GM19467 (cell line): Measurements from ENCODE around the gene HECTD4.
A peak's percentile ranks its signal among the peaks of the same experiment; 100 is the strongest.
"Not testable (repeated sequence)": the region's sequence is repeated elsewhere in the genome, so short reads cannot be mapped to it uniquely, and the experiment has no call there.

ENCODE experiments used
- ATAC-seq: cut with Tn5 transposase; IDR thresholded peaks from one replicate; pipeline ENCODE4 v1.9.1; 2021; ENCODE audit warnings: mild to moderate bottlenecking, moderate library complexity; ENCODE audit not compliant: unreplicated experiment

Gene HECTD4

DNA sequence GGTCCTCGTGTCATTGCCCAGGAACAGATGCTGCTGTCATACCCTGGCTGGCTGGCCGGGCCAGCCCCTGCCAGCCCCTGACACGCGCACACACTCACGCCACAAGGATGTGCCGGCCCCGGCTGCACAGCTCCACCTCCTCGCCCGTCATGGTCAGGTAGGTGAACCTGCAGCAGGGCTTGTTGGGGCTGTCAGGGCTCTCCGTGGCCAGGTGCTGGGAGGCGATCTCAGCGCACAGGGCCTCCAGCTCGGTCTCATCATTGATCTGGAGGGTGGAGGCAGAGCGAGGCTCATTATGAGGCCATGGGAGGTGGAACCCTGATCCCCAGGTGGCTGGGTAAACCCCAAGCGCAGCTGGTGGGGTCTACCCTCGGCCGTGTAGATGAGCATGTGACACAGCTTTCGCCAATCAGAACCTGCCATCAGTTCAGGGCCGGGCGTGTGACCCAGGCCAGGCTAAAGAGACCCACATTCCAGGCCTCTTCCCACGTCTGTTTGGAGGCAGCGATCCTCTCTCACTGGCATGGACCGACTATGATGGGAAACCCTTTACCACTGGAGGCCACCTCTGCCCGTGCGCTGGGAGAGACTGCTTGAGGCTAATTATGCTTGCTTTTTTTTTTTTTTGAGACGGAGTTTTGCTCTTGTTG is 218.1 kb downstream of the HECTD4 start:
- no peak for ATAC-seq

DNA sequence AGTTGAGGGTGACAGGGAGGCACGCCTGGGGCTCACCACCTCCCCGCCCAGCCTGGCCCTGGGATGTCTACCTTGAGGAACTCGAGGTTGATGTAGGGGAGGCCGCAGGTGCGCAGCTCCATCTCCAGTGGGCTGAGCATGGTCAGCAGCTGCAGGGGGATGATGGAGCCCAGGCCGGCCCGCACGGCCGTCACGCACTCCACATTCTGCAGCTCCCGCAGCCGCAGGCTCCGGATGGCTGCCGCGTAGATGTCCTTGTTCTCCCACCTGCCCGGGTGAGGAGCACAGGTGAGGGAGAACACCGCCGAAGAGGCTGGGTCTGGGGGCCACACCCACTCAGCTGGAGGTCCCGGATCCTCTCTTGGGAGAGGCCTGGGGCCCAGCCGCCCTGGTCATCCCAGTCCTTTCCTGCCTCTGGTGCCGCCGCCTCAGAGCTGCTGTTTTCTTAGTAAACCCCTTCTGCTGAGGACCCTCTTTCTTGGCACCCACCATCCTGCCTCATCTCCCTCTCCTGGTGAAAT is 218.7 kb downstream of the HECTD4 start:
- no peak for ATAC-seq

DNA sequence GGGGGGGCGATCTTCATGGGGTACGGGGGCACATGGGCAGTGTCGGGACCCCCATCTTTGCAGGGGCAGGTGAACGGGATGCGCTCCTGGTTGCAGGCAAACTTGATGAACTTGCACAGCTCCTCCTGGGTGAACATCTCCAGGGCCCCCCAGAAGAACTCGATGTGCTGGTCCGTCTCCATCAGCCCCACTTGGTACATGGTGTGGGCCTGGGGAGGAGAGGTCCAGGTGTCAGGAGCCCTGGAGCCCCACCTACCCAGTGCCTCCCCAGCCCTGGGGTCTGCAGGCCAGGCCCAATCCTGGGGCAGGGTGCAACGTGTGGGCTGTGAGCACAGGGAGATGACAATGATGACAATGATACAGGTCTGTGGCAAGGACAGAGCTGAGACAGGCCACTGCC is 219.2 kb downstream of the HECTD4 start:
- ATAC-seq: no peak

DNA sequence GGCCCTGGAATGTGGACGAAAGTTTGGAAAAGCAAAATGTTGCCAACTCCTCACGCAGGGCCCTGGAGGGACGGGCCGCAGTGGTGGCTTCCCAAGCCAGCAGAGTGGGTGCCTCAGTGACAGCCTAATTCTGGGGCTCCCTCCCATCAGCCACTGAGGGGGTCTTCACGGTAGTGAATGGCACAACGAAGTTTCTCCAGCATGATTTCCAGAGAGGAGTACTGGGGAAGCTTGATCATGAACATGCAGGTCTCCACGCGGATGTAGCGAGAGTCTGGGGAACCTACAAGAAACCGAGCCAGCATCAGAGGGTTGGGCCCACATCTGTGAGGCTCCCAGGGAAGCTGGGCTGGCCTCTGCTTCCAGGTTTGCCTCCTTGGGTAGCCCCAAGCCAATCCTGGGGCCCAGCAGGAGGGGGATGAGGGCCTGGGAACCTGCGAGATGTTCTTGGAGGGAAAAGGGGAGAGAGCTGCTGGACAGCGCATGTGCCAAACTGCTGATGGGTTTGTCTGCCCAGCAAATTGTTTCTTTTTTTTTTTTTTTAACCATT is 219.9 kb downstream of the HECTD4 start:
- no peak for ATAC-seq

DNA sequence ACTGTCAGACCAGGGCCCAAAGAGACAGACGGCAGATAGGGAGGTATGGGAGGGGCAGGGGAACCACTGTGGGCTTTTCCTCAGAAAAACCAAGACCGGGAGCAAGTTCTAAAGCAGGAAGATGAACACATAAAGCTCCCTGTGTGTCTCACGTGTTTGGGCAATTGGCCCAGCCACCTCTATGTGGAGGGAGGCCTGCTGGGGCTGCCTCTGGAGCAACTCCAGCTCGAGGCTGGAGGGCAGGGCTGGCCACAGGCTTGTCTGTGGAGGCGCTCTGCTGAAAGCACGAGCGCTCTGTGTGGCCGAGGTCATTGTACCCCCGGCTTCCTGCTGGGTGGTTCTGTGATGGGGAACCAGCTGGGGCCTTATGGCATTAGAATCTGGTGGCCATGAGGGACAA is 220.5 kb downstream of the HECTD4 start:
- ATAC-seq: no peak

DNA sequence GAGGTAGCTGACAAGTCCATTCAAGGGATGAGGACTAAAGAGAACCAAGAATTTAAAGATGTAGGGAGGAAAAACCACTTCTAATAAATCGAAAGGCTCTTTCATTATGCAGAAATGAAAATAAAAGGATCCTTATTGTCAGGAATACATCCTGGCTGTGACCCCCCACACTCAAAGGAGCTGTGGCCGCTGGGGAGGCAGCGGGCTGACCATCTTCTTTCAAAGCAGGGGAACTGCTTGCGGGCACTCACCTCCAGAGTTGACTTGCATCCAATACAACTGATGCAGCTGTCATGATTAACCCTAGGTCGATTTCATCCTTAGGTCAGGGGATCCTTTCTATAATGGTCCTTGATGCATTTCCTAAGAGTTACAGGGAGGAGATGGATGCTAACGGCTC is 221.6 kb downstream of the HECTD4 start:
- no peak for ATAC-seq

DNA sequence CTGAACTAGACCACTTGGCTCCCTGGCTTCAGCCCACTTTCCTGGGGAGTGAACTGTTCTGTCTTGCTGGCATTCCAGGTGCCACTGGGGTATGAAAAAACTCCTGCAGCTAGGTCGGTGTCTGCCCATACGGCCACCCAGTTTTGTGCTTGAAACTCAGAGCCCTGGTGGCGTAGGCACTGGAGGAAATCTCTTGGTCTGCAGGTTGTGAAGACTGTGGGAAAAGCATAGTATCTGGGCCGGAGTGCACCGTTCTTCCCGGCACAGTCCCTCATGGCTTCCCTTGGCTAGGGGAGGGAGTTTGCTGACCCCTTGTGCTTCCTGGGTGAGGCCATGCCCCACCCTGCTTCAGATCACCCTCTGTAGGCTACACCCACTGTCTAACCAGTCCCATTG is 223.1 kb downstream of the HECTD4 start:
- ATAC-seq: no peak

DNA sequence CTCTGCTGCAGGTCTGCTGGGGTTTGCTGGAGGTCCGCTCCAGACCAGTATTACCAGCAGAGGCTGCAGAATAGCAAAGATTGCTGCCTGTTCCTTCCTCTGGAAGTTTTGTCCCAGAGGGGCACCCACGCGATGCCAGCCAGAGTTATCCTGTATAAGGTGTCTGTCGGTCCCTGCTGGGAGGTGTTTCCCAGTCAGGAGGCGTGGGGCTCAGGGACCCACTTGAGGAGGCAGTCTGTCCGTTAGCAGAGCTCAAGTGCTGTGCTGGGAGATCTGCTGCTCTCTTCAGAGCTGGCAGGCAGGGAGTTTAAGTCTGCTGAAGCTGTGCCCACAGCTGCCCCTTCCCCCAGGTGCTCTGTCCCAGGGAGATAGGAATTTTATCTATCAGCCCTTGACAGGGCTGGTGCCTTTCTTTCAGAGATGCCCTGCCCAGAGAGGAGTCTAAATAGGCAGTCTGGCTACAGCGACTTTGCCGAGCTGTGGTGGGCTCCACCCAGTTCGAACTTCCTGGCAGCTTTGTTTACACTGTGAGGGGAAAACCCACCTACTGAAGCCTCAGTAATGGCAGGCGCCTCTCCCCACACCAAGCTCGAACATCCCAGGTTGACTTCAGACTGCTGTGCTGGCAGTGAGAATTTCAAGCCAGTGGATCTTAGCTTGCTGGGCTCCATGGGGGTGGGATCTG is 223.6 kb downstream of the HECTD4 start:
- not testable (repeated sequence) for ATAC-seq

DNA sequence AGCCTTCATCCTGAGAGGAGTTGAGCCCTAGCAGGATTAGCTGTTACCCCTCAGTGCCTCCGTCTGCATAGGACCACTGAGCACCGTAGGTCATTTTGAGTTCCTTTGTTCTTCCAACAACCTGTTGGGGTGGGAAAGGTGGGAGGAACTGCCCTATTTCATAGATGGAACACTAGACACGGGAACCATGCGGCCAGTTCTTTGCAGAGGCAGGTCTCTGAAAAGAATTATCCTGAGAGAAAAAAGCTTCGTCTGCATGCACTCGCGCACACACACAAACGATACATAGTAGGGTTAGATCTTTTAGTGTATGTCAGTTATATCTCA is 228.4 kb downstream of the HECTD4 start:
- ATAC-seq: no peak

DNA sequence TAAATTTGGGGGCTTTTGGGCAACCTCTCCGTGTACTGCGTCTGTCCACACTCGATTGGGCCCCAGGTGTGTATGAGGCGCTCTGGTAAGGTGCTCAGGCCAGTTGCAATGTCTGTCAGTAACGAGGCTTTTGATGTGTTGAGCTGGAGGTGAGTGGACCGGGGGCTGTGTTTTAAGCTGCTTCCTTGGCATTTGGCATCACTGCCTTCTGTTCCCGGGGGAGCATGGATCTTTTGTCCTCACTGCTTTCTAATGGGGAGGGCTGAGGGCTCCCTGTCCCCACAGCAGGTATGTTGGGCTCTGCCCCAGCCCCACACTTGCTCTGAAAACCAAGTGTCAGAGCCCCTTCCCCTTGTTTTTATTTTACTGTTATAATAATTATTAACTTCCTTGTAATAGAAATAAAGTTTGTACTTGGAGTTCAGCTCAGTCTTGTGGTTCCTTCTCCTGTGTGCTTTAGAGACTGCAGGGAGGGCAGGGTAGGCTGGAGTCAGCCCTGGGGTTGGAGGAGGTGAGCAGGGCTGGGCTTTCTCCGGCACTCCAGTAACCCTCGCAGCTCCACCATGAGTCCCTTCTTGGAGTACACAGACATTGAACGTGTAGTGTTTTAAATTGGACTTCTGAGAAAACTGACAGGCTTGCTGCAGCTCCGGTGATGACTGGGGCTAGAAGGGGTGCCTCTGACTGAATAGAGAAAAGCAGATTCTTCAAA is 228.9 kb downstream of the HECTD4 start:
- ATAC-seq: no peak

DNA sequence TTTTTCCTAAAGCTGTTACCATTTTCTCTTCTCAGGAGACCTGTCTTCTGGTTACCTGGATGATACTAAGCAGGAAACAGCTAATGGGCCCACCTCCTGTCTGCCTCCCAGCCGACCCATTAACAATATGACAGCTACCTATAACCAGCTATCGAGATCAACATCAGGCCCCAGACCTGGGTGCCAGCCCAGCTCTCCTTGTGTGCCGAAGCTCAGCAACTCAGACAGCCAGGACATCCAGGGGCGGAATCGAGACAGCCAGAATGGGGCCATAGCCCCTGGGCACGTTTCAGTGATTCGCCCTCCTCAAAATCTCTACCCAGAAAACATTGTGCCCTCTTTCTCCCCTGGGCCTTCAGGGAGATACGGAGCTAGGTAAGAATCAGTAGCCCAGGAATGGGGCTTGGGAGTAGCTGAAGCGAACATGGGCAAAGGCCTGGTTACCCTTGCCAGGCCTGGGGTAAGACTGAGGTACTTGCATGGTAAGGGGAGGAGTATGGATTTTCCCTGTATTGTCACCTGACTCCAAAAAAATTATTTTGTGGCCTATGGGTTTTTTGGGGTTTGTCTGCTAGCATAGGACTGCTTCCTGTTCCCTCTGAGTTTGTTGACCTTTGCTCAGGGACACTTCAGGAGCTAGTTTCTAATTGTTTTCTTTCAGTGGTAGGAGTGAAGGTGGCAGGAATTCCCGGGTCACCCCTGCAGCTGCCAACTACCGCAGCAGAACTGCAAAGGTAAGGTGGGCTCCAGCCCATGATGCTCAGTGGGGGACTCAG is 230.3 kb downstream of the HECTD4 start:
- ATAC-seq: no peak

DNA sequence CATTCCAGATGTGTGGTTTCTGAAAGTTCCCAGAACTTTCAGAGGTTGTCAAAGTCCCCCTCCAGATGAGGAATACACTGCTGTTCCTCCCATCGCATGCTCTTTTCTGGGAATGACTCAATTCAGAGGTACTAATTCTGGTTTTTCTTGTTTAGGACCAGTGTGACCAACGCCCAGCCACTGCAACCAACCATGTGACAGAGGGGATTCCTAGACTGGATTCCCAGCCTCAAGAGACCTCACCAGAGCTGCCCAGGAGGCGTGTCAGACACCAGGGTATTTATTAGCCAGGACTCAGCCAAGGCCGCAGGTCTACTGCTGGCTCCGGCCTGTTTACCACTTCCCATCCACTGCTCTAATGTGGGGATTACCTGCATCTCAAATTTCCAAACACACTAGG is 232.6 kb downstream of the HECTD4 start:
- ATAC-seq: no peak

DNA sequence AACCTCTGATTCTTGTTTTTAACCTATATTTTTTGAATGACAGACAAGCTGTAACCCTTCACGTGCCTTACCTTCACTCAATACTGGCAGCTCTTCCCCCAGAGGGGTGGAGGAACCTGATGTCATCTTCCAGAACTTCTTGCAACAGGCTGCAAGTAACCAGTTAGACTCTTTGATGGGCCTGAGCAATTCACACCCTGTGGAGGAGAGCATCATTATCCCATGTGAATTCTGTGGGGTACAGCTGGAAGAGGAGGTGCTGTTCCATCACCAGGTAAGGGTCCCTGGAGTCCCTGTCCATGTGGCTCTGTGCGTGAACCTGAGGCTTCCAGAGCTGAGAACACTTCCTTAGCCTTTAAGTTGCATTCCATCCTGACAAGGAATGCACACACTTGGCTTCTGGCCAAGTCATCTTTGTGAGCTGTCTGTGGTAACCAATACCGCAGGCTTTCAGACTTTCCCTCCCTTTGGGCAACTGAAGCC is 234.2 kb downstream of the HECTD4 start:
- no peak for ATAC-seq

DNA sequence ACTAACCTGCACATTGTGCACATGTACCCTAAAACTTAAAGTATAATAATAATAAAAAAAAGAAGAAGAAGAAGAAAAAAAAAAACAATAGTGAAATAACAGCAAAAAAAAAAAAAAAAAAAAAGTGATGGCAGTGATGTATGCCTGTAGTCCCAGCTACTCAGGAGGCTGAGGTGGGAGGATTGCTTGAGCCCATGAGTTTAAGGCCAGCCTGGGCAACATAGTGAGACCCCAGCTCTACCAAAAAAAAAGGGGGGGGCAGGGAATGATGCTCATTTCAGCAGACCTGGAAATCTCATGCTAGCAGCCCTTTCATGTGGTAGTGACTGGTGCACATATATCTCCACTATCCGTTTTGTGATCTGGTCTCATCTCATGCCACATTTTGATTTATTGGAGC is 236.1 kb downstream of the HECTD4 start:
- ATAC-seq: no peak

DNA sequence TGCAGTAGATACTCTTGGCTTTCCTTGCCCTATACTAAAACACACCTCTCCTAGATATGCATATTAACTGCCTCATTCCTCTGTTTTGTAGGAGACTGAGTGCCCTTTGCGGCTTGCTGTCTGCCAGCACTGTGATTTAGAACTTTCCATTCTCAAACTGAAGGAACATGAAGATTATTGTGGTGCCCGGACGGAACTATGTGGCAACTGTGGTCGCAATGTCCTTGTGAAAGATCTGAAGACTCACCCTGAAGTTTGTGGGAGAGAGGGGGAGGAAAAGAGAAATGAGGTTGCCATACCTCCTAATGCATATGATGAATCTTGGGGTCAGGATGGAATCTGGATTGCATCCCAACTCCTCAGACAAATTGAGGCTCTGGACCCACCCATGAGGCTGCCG is 241.5 kb downstream of the HECTD4 start:
- no peak for ATAC-seq

DNA sequence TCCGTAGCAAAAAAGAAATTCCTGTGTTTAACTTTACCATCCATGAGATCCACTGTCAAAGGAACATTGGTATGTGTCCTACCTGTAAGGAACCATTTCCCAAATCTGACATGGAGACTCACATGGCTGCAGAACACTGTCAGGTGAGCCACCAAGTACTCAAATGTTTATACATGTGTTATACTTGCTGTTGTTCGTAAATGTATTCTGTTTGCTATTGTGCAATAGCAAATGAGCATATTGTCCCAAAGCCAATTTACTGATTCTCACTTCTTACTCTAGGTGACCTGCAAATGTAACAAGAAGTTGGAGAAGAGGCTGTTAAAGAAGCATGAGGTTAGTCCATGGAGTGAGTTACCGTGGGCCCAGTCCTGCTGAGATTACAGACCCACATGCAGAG is 247.5 kb downstream of the HECTD4 start:
- ATAC-seq: no peak

DNA sequence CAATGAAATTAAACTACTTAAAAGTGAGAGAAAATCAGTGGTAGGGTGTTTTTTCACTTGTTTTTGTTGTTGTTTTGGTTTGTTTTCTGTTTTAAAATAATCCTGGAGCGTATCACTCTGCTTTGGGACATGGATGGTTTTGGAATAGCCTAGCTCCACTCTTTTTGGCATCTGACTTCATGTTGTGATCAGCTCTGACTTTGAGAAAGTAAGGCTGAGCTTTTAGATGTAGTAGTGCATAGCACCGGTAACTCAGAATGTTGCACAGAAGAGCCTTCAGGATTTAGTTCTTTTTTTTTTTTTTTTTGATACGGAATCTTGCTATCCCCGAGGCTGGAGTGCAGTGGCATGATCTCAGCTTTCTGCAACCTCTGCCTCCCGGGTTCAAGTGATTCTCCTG is 248.8 kb downstream of the HECTD4 start:
- ATAC-seq: no peak

DNA sequence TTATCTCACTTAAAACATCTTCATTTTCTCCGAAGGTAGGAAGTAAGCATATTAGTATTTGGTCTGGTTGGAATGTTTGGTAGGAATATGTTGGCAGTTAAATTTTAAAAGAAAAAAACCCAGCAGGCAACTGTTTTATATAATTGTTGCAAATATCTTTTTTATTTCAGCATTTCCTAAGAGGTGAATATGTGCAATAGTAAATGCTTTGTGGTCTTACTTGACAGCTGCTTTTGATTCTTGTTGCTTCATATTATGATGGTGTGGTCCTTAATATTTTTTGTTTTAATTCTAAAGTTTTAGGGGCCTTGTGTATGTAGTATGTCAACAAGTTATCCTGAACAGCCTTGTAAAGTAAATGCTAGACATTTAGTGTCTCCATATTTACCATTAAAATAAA is 250.5 kb downstream of the HECTD4 start:
- no peak for ATAC-seq

DNA sequence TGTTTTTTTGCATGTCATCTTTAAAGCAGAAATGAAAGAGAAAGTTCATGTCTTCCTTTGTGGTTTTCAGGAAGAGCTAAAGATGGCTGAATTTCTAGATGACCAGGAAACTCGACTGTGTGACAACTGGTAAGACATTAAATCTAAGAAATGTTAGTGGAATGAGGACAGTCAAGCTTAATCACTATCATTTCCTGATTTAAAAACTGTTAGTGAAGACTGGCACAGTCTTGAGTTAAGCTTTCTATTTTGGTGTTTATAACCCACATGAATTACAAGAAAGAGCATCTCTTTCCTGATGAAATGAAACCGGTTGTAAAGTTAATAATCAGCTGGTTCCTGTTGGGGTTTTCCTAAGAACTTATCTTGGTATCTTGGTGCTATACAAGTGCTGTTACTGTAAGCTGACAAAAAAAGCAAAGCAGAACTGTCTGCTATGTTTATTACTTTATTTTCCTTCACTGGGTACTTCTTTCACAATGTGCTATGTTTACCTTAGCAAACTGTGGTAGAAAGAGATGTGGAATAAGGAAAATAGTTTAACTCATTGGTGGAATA is 251.7 kb downstream of the HECTD4 start:
- peak; percentile 47 for ATAC-seq

DNA sequence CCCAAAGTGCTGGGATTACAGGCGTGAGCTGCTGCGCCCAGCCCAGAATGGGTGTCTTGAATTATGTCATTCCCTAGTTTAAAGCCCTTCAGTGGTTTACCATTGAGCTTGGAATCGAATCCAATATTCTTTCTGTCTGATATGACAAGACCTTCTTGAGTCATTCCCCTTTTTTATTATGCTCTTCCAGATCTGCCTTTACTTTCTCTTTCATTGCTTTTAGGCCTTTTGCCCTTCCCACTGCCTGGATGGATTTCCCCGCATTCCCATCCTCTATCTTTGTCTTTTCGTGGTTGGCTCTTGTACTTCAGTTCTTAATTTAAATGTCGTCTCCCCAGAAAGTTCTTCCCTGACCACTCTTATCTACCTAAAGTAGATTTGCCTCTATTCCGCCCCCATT is 255.3 kb downstream of the HECTD4 start:
- no peak for ATAC-seq

DNA sequence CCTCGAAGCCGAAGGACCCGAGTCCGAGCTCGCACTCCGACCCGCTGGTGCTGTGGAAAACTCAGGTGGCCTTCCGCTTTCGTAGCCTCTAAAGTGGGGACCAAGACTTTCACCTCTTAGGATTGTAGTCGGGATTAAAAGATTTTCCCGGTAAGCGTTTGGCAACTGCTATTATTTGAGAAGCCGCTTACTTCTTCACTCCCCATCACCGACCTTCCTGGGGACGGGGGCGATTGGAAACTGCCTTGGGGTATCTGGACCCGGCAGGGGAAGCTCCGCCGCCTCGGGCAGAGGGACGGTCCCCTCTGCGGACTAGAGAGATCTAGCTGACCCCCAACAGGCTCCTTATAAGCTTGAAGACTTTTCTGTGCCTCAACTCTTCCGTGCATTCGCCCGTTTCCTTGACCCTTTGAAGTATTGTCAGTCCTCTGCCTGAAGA is 256.2 kb downstream of the HECTD4 start:
- no peak for ATAC-seq
